Caco-2 (cell line): Measurements from ENCODE around the gene ANO6. TPM values are rescaled to one million over a fixed set of nuclear protein-coding genes. Genes with fewer than 3 reads are reported as not detected.
A peak's percentile ranks its signal among the peaks of the same experiment; 100 is the strongest.
"Not testable (repeated sequence)": the region's sequence is repeated elsewhere in the genome, so short reads cannot be mapped to it uniquely, and the experiment has no call there.

Source experiments
- BruUV-seq: library from RNA; stranded (reverse); fragments of 400-500 nt; replicated peaks from 2 replicates; lab custom pipeline; 2021; lab: Mats Ljungman, UMichigan
- CTCF ChIA-PET: fragments of 300-600 bp; sonication (Branson Sonifier 250); formaldehyde crosslinking; loops from one replicate; lab custom pipeline; 2022; ENCODE audit warnings: antibody characterized with exemption; lab: Charles Lee
- POLR2A ChIA-PET: fragments of 300-600 bp; sonication (Branson Sonifier 250); formaldehyde crosslinking; loops from one replicate; lab custom pipeline; 2022; ENCODE audit warnings: antibody characterized with exemption; lab: Charles Lee
- DNase-seq, 2 experiments: peaks; one replicate each; pipeline versions ENCODE4 v3.0.0 to v3.0.0-alpha.2; 2020 to 2022
- H3K27me3 ChIP-seq: replicated peaks from 2 replicates; pipeline ENCODE4 v1.6.0; 2011; ENCODE audit warnings: low read length; ENCODE audit not compliant: control insufficient read depth, insufficient read depth
- H3K36me3 ChIP-seq: 2 replicates; pipeline ENCODE4 v1.5.1; 2011; ENCODE audit warnings: low read length; ENCODE audit not compliant: control insufficient read depth, insufficient read depth
- H3K4me1 ChIP-seq: fragments of 250-450 bp; sonication (Bioruptor Pico); 2 replicates; pipeline ENCODE4 v1.5.1; 2020; ENCODE audit warnings: mild to moderate bottlenecking
- H3K4me3 ChIP-seq: 2 replicates; pipeline ENCODE4 v1.5.1; 2011; ENCODE audit warnings: low read depth, mild to moderate bottlenecking, control low read depth, low read length
- H3K9me3 ChIP-seq: fragments of 250-450 bp; sonication (Bioruptor Pico); 2 replicates; pipeline ENCODE4 v1.5.1; 2020; ENCODE audit warnings: mild to moderate bottlenecking, moderate library complexity
- H3K27ac Mint-ChIP-seq: one replicate; pipeline ENCODE4 v1.8.0; 2022; ENCODE audit warnings: mixed read lengths; ENCODE audit not compliant: unreplicated experiment
- H3K27me3 Mint-ChIP-seq: one replicate; pipeline ENCODE4 v1.8.0; 2022; ENCODE audit warnings: mixed read lengths; ENCODE audit not compliant: insufficient read depth, unreplicated experiment
- H3K36me3 Mint-ChIP-seq: one replicate; pipeline ENCODE4 v1.8.0; 2022; ENCODE audit warnings: mild to moderate bottlenecking, mixed read lengths; ENCODE audit not compliant: insufficient read depth, unreplicated experiment
- H3K4me1 Mint-ChIP-seq: one replicate; pipeline ENCODE4 v1.8.0; 2022; ENCODE audit warnings: low read depth, mixed read lengths; ENCODE audit not compliant: unreplicated experiment
- H3K4me3 Mint-ChIP-seq: one replicate; pipeline ENCODE4 v1.8.0; 2022; ENCODE audit warnings: mild to moderate bottlenecking, moderate library complexity, mixed read lengths; ENCODE audit not compliant: unreplicated experiment
- H3K9me3 Mint-ChIP-seq: one replicate; pipeline ENCODE4 v1.8.0; 2022; ENCODE audit warnings: mixed read lengths; ENCODE audit not compliant: unreplicated experiment
- CTCF ChIP-seq, 2 experiments: fragments of 200-600 bp in 1 of 2; IDR thresholded peaks; 1 replicate in 1 of 2; 2 replicates in 1 of 2; pipeline versions ENCODE4 v1.5.1 to v1.8.0; 2011 to 2022; ENCODE audit warnings: antibody characterized with exemption in 1 of 2, control low read depth in 1 of 2, inconsistent platforms in 1 of 2, low read depth in 1 of 2, low read length in 1 of 2, mild to moderate bottlenecking in 1 of 2, moderate library complexity in 1 of 2; ENCODE audit not compliant: insufficient read depth in 1 of 2, severe bottlenecking in 1 of 2, unreplicated experiment in 1 of 2
- intact Hi-C: fragments of 100-400 bp; cut with micrococcal nuclease; formaldehyde crosslinking; loops from one replicate; pipeline ENCODE4 v1.10.0; 2022; ENCODE audit not compliant: unreplicated experiment
- total RNA-seq: library from RNA; stranded (reverse); gene quantifications from 2 replicates; pipeline ENCODE4 v1.2.3, GENCODE V29; 2022

The ANO6 gene
- total RNA-seq, 1 experiment from 2014 or later, result 126 TPM

DNA sequence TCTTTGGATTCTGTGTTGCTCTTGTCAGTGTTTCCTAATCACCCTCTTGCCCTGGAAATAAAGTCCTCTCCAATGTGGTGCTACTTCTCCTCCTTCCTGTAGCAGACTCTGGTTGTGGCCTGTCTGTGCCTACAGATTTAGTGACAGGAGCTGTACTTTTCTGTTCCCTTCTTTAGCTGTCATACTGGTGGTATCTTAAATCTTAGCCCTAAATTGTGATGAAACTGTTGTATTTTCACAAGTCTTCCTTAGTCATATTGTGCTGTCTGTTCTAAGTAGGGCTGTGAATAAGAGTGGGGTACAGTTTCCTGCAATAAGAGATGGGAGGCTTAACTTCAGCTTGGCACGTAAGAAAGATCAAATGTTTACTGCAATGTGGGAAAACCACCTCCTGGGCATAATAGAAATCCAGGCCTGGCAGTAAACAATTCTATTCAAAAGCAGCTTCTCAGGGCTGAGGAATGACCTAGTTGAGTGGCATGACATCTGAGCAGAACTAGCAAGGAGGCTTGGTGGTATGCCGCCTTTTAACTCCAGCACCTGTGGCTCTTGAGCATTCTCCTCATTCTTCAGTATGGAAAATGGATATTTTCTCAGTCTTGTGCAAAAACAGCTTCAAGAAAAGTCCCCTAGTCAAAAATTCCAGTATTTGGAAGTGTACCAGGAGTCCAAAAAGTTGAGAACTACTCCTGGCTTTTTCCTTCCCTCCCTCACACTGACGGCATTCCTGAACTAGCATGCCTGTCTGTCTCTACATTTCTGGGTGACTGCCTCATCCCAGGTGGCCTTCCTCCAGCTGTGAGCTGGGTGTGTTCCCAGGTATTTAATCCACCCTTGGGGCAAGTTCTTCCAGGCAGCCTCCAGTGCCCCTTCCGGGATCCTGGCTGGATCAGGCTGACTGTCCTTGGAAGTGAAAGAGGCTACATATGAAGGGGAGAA is 19.5 kb downstream of the ANO6 start:
- BruUV-seq, result no TSS peak
- DNase-seq, result peak; percentile 60 to 81
- Mint-ChIP-seq H3K4me1 (peaks cover 63% of the 10 kb centered on the region), H3K9me3 (no peaks in the 10 kb centered on the region), H3K27me3 (no peaks in the 10 kb centered on the region), H3K27ac (peak overlapping the region; percentile 77), H3K4me3 (peak overlapping the region; percentile 52), H3K36me3 (peaks cover 46% of the 10 kb centered on the region)
- no peak for TF ChIP-seq CTCF (IDR thresholded peaks at IDR 0.05; ENCODE audit: insufficient read depth in 1 of 2, low read depth in 1 of 2, low read length in 1 of 2, severe bottlenecking in 1 of 2, unreplicated experiment in 1 of 2)
- Histone ChIP-seq H3K4me3 (no peak overlapping the region), H3K9me3 (no peaks in the 10 kb centered on the region), H3K36me3 (no peaks in the 10 kb centered on the region), H3K27me3 (no peaks in the 10 kb centered on the region), H3K4me1 (peaks cover 65% of the 10 kb centered on the region)
- POLR2A ChIA-PET, result interaction anchor here (0.6 to 1.4 kb wide), 5 partner anchors 20 to 44 kb away, joined by 3 to 10 read pairs (median 6); partner anchors contain the start of gene ANO6
- intact Hi-C loops, result no loop called here
- CTCF ChIA-PET, result interaction anchor here (0.6 to 1.4 kb wide), 4 partner anchors 18 to 34 kb away, joined by 3 to 7 read pairs (median 3); no protein-coding TSS in a partner anchor

DNA sequence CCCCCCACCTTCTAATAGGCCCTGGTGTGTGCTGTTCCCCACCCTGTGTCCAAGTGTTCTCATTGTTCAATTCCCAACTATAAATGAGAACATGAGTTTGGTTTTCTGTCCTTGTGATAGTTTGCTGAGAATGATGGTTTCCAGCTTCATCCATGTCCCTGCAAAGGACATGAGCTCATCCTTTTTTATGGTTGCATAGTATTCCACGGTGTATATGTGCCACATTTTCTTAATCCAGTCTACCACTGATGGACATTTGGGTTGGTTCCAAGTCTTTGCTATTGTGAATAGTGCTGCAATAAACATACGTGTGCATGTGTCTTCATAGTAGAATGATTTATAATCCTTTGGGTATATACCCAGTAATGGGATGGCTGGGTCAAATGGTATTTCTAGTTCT is 20.5 kb downstream of the ANO6 start:
- POLR2A ChIA-PET, H3K27me3 ChIP-seq, H3K9me3 ChIP-seq, H3K27me3 Mint-ChIP-seq, BruUV-seq, intact Hi-C loops, H3K36me3 ChIP-seq, H3K4me3 ChIP-seq, CTCF ChIA-PET, DNase-seq, H3K9me3 Mint-ChIP-seq, H3K27ac Mint-ChIP-seq, H3K4me3 Mint-ChIP-seq: not testable (repeated sequence)
- H3K4me1 ChIP-seq, result peaks cover 56% of the 10 kb centered on the region
- peaks cover 50% of the 10 kb centered on the region for H3K36me3 Mint-ChIP-seq
- H3K4me1 Mint-ChIP-seq, result peaks cover 70% of the 10 kb centered on the region

- intact Hi-C loops, result no loop called here
- Histone ChIP-seq H3K9me3 (no peaks in the 10 kb centered on the region), H3K27me3 (no peaks in the 10 kb centered on the region), H3K4me3 (no peak overlapping the region), H3K4me1 (peaks cover 18% of the 10 kb centered on the region), H3K36me3 (peaks cover 1% of the 10 kb centered on the region; the same call in 1 of the 2 replicates)
- Mint-ChIP-seq H3K27ac (no peak overlapping the region), H3K4me3 (no peak overlapping the region), H3K9me3 (no peaks in the 10 kb centered on the region), H3K4me1 (peaks cover 24% of the 10 kb centered on the region), H3K27me3 (no peaks in the 10 kb centered on the region), H3K36me3 (peaks cover 44% of the 10 kb centered on the region)
- no peak for TF ChIP-seq CTCF (IDR thresholded peaks at IDR 0.05; ENCODE audit: insufficient read depth in 1 of 2, low read depth in 1 of 2, low read length in 1 of 2, severe bottlenecking in 1 of 2, unreplicated experiment in 1 of 2)
- no TSS peak for BruUV-seq
- POLR2A ChIA-PET, result no interaction called here
- CTCF ChIA-PET, result interaction anchor here (0.6 kb wide), 1 partner anchor 14 kb away, joined by 6 read pairs; no protein-coding TSS in a partner anchor
- no peak for DNase-seq
Observed at GRCh38 chr12:45242180-45242579, 26.3 kb downstream of the ANO6 start.
